ENCODE measurements around the gene ASTN2.

The ASTN2 gene

GRCh38 chr9:117188394-117188793 is 226.5 kb downstream of the ASTN2 start:
- Histone ChIP-seq H3K27ac (ENCODE audit: low read depth, low read length, poor library complexity, severe bottlenecking) (no peak overlapping the region), H3K4me3 (ENCODE audit: low read depth, low read length, poor library complexity, severe bottlenecking) (no peak overlapping the region)
- TF ChIP-seq CTCF (IDR thresholded peaks at IDR 0.05; ENCODE audit: low read length) (no peak), EZH2 (IDR thresholded peaks at IDR 0.05; ENCODE audit: borderline replicate concordance, low read length) (no peak)

GRCh38 chr9:117187498-117187897 is 227.4 kb downstream of the ASTN2 start:
- no peak overlapping the region for H3K4me2 ChIP-seq (ENCODE audit: low read length)
- H3K4me1 ChIP-seq (ENCODE audit: insufficient read depth, low read length, severe bottlenecking) = no peaks in the 10 kb centered on the region

More at GRCh38 chr9:117188394-117188793, 226.5 kb downstream of the ASTN2 start:
- H3K4me2 ChIP-seq (ENCODE audit: low read length) = no peak overlapping the region
- no peak overlapping the region for H3K9ac ChIP-seq (ENCODE audit: low read length)
- no peaks in the 10 kb centered on the region for H3K9me2 ChIP-seq (ENCODE audit: low read depth, low read length)
- no peaks in the 10 kb centered on the region for H3K9me3 ChIP-seq (ENCODE audit: low read length)
- no peaks in the 10 kb centered on the region for H3K79me2 ChIP-seq (ENCODE audit: insufficient read depth, low read length)
- no peaks in the 10 kb centered on the region for H3K27me3 ChIP-seq (ENCODE audit: insufficient read depth, low read length)
- no peaks in the 10 kb centered on the region for H3K4me1 ChIP-seq (ENCODE audit: insufficient read depth, low read length, severe bottlenecking)
- H2AFZ ChIP-seq (ENCODE audit: low read length) = no peak overlapping the region
- H3F3A ChIP-seq (ENCODE audit: insufficient read depth, low read length) = no peaks in the 10 kb centered on the region
- no peaks in the 10 kb centered on the region for H3K36me3 ChIP-seq (ENCODE audit: insufficient read depth, low read length)
- H4K20me1 ChIP-seq (ENCODE audit: insufficient read depth, low read length) = no peaks in the 10 kb centered on the region

GRCh38 chr9:117184173-117184572 is 230.7 kb downstream of the ASTN2 start:
- no peaks in the 10 kb centered on the region for H3K36me3 ChIP-seq (ENCODE audit: insufficient read depth, low read length)
- no peaks in the 10 kb centered on the region for H3K27me3 ChIP-seq (ENCODE audit: insufficient read depth, low read length)
- H2AFZ ChIP-seq (ENCODE audit: low read length) = no peak overlapping the region
- no peaks in the 10 kb centered on the region for H3K4me1 ChIP-seq (ENCODE audit: insufficient read depth, low read length, severe bottlenecking)
- no peak overlapping the region for H3K27ac ChIP-seq (ENCODE audit: low read depth, low read length, poor library complexity, severe bottlenecking)
- no peaks in the 10 kb centered on the region for H3K79me2 ChIP-seq (ENCODE audit: insufficient read depth, low read length)
- no peaks in the 10 kb centered on the region for H3F3A ChIP-seq (ENCODE audit: insufficient read depth, low read length)
- H3K9me2 ChIP-seq (ENCODE audit: low read depth, low read length) = no peaks in the 10 kb centered on the region
- H3K4me3 ChIP-seq (ENCODE audit: low read depth, low read length, poor library complexity, severe bottlenecking) = no peak overlapping the region
- no peaks in the 10 kb centered on the region for H3K9me3 ChIP-seq (ENCODE audit: low read length)
- no peaks in the 10 kb centered on the region for H4K20me1 ChIP-seq (ENCODE audit: insufficient read depth, low read length)
- no peak overlapping the region for H3K9ac ChIP-seq (ENCODE audit: low read length)
- TF ChIP-seq EZH2 (IDR thresholded peaks at IDR 0.05; ENCODE audit: borderline replicate concordance, low read length) (no peak), CTCF (IDR thresholded peaks at IDR 0.05; ENCODE audit: low read length) (no peak)
- H3K4me2 ChIP-seq (ENCODE audit: low read length) = no peak overlapping the region

More at GRCh38 chr9:117187498-117187897, 227.4 kb downstream of the ASTN2 start:
- Histone ChIP-seq H3K9me3 (ENCODE audit: low read length) (no peaks in the 10 kb centered on the region), H3K27ac (ENCODE audit: low read depth, low read length, poor library complexity, severe bottlenecking) (no peak overlapping the region), H3K36me3 (ENCODE audit: insufficient read depth, low read length) (no peaks in the 10 kb centered on the region), H4K20me1 (ENCODE audit: insufficient read depth, low read length) (no peaks in the 10 kb centered on the region), H3K4me3 (ENCODE audit: low read depth, low read length, poor library complexity, severe bottlenecking) (no peak overlapping the region), H3K27me3 (ENCODE audit: insufficient read depth, low read length) (no peaks in the 10 kb centered on the region), H2AFZ (ENCODE audit: low read length) (no peak overlapping the region), H3K9me2 (ENCODE audit: low read depth, low read length) (no peaks in the 10 kb centered on the region), H3K79me2 (ENCODE audit: insufficient read depth, low read length) (no peaks in the 10 kb centered on the region), H3F3A (ENCODE audit: insufficient read depth, low read length) (no peaks in the 10 kb centered on the region), H3K9ac (ENCODE audit: low read length) (no peak overlapping the region)
- no peak for TF ChIP-seq CTCF (IDR thresholded peaks at IDR 0.05; ENCODE audit: low read length)
- TF ChIP-seq EZH2 (IDR thresholded peaks at IDR 0.05; ENCODE audit: borderline replicate concordance, low read length) = no peak

Data from OCI-LY1 (cell line).